ENCODE measurements around the gene WHRN.

DNA sequence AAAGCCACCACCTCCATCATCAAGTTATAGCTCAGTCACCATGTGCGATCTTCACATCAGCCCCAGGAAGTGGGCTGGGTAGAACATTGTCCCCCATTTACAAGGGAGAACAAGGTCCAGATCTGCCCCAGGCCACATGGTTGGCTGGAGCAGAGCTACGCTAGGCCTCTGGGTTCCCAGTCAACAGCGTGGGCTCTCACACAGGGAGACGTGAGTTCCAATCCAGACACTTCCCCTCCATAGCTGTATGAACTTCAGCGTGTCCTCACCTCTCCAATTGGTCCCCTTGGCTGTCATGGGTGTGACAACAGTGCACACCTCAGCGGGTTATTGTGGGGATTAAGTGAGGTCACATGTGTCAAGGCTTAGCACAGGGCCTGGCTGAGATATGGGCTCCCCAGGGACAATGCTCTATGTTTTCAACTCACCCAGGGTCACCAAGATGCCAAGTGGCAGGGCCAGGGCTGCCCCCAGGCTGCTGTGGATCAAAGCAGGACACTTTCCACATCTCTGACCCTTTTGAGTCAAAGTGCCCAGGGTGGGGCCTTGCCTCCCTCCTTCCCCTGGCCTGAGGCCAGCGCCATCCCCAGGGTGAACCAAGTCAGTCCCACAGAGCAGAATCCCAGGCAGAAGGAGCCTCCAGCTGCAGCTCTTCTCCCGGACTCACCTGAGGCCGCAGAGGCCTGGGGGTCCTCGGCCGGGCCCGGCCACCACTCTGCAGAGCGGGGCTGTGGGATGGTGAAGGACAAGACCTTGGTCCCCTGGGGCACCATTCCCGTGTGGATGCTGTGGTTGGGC is 137.3 kb downstream of the WHRN start:
- TF ChIP-seq, protein P1, sequence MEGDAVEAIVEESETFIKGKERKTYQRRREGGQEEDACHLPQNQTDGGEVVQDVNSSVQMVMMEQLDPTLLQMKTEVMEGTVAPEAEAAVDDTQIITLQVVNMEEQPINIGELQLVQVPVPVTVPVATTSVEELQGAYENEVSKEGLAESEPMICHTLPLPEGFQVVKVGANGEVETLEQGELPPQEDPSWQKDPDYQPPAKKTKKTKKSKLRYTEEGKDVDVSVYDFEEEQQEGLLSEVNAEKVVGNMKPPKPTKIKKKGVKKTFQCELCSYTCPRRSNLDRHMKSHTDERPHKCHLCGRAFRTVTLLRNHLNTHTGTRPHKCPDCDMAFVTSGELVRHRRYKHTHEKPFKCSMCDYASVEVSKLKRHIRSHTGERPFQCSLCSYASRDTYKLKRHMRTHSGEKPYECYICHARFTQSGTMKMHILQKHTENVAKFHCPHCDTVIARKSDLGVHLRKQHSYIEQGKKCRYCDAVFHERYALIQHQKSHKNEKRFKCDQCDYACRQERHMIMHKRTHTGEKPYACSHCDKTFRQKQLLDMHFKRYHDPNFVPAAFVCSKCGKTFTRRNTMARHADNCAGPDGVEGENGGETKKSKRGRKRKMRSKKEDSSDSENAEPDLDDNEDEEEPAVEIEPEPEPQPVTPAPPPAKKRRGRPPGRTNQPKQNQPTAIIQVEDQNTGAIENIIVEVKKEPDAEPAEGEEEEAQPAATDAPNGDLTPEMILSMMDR (IDR thresholded peaks at IDR 0.05), result no peak
- TF ChIP-seq POLR2AphosphoS5 (IDR thresholded peaks at IDR 0.05) (no peak), POLR2A (IDR thresholded peaks at IDR 0.05) (no peak)

All from gastroesophageal sphincter (tissue), 3 donors.